HG02678 (cell line): ENCODE measurements around the gene TNIP3.

Source experiments
- ATAC-seq: cut with Tn5 transposase; IDR thresholded peaks from one replicate; pipeline ENCODE4 v1.9.1; 2021; ENCODE audit warnings: mild to moderate bottlenecking, moderate library complexity; ENCODE audit not compliant: unreplicated experiment

The TNIP3 gene

DNA sequence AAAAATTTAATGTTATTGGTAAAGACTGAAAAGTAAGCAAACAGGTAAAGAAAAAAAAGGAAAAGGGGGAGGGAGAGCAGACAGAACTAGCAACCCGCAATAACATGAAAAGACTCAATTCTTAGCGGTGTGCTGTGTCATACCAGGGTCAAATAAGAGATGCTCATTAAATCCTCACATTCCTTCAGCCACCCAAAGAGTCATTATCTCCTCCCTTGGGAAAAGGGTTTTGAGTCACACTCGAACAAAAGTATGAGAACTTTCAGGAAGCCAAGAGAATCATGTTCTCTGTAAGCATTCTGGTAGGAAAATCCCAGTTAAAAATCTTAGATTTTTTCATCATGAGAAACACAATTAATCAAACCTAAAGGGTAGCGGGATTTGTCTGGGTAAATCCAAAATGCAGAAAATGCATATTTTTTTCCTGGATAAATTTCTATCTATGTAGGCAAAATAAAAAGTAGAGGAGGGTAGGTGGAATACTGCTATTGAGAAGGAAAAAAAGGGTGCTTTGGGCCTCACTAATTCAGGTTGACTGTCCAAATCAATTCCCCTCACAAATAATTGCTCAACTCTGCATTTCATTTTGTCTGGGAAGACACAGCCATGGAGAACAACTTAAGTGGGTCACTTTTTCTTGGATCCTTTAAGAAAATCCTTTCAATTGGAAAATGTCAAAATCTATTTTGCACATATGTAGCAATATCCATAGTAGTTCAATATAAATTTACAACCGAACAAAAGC, 23.2 kb downstream of the TNIP3 start:
- ATAC-seq = no peak

DNA sequence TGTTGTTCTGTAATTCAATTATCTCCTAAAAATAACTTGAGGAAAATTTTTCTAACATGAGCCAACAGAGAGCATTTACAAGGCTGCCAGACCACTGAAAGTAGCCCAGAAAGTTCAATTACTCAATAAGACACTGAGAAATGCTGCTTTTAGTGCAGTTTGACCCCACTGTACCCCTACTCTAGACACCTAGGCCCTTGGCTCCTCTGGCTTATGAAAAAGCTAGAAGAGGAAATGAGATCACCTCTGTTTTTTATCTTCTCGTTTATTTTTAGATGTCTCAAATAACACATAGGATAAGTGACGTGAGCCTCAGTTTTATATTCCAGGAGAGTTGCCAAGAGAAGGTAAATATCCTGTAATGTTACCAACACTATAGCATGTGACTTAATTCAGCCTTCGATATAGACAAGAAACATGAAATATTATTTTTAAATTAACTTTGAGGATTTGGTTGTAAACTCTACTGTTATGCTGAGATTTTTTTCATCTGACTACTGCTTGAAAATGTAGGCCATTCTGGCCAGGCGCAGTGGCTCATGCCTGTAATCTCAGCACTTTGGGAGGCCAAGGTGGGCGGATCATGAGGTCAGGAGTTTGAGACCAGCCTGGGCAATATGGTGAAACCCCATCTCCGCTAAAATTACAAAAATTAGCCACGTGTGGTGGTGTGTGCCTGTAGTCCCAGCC, 24.4 kb downstream of the TNIP3 start:
- peak; percentile 71 for ATAC-seq

DNA sequence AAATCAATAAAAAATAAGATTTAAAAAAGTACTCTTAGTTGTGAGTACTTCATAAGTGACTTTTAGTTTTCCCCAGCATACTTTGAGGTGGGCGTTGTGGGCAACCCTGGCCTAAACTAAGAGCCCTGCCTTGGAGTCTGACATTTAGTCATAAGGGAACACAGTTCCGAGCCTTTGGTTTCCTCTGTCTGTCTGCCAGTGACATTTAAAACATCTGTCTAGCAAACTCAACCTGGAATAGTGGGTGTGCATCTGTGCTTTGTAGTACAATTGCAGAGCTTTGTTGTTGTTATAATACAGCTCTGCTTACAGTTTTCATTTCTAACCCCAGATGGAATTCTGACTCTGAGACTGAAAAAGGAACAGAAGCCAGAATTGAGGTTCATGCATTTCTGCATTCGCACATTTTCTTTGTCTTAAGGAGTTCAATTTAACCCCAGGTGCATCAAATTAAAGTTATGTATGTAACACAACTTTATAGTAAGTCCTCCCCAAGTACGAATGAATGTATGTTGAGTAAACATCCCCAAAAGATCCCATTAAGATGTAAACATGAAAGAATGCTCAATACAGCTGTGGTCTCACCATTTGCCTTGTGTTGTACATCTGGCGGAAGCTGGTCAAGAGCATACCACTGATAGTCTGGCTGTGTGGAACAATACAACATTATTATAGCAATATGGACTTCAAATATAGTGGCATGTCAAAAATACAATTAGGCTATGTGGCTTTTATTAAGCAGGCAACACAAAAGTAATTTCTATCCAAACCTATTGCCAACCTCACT, 25.9 kb downstream of the TNIP3 start:
- ATAC-seq = peak; percentile 43

DNA sequence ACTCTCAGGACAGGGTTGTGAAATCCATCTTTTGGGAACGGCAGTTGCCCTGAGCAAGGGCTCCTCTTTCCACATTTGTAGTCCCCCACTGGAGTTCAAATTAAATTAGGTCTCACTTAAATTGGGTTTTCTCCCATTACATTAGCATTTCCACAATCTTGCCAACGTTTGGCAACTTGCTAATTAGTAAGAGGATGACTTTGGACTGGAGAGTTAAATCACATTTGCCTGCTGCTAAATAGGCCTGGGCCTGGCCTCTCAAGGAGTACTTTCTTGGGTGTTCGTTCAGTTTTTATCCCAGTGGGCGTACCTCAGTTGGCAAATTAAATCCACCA, 33.8 kb downstream of the TNIP3 start:
- no peak for ATAC-seq

DNA sequence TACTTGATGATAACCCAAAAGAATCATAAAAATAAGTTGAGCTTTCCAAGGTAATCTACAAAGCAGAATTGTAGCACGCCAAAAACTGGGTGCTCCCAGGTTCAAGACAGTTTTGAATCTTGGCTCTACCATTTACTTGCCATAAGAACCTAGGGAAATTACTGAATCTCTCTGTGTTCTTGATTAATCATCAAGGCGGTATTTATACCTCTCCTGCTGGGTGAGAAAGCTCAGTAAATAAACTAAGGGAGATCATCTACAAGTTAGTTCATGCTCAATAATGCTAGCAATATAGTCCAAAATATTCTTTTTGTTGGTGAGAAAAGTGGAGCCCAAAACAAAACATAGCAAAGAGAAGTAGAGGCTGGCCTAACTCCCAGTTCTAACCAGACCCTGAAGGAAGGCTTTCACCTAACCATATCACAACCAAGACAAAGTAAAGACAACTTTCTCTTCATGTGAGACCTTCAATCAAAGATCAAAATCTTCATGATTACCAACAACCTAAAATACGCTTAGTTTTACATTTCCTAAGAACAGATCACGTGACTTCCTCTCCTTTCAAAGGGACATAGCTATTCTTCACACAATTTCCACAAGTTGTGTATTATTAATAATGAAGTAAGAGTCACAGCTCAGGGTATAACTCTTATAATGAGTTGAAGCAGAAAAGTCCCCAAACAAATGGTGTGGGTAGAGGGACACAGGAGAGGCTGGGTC, 34.4 kb downstream of the TNIP3 start:
- ATAC-seq = no peak

DNA sequence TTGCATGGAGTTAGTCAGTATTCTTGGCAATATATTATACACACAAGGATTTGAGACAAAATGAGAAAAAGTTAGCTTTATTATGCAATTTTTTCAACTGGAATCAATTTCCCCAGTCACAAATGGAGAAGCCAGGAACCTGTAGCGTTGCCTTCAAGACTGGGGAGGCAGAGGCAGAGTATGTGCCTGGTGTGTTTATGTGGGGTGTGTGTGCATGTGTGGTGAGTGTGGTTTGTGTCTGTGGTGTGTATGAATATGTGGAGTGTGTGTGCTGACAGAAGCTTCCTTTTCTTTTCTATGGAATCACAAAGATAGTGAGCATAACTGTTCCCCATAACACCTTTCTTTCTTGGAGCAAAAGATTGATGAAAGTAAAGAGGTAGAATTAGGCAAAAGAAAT, 37.0 kb downstream of the TNIP3 start:
- no peak for ATAC-seq

DNA sequence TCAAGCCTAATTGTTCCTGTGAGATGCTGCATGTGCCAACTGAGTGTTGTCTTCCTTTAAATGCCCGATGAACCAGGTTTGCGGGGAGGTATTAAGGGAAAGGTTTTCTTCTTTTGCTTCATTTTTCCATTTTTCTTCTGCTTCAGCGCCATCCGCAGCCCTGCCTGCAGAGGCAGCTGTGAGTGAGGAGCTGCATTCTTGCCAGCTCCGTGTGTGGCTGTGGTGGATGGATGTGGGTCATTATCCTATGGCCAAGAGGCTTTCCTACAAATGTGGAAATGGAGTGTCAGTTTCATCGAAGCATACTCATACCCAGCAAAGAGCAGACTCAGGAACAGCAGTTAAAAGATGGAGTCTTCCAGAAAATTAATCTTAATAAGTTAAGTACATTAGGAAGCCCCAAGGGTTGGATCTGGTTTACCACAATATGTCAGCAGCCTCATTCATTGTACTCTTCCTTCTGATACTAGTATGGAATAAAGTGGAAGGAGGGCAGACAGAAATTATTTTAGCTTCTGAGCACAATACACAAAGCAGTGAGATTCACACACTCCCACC, 37.6 kb downstream of the TNIP3 start:
- no peak for ATAC-seq

DNA sequence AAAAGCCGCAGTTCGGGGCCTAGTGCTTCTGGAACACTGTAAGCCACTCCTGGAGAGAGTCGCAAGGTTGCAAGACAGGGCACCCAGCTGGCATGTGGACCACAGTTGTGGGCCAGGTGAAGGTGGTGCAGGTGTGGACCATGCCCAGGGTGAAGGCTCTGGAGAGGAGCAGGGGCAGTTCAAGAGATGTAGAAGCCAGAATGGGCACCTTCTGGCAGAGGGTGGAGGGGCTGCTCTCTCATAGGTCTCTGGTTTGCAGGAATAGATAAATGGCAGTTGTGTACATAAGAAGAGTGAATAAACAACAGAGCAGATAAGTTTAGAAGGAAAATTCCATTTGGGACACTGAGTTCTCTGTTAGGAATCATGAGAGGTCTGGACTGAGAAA, 38.6 kb downstream of the TNIP3 start:
- no peak for ATAC-seq

DNA sequence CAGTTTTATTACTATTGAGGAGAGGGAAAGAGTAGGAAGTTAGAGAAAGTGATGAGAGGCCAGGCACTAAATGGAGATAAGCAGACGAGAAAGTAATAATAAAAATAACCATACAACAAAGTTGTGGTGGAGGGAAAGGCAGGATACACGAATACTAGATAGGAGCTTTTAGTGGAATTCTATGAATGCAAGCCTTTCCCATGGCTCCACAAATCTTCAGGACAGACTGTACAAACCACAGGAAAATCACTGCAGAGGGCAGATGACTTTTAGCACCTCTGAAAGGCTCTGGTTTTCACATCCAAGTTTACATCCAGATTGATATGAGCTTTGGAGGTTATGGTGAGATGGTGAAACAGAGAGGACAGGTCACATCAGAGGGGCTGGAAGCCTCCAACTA, 41.5 kb downstream of the TNIP3 start:
- ATAC-seq = no peak

DNA sequence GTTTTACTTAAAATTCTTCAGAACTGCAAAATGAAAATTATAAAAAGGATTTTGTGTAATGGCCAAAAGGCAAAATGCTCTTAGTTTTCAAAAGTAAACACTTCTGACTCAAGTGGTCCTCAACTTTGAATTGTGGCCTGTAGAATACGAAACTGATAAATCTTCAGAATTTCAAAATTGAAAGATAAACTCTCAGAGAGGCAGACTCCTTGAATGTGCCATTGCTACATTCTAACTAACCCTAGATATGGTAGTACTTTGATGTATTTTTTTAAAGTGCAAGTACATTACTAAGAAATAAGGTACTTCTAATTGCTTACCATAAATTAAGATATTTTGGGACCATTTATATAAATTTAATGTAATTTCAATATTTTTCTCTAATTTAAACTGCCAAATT, 44.4 kb downstream of the TNIP3 start:
- no peak for ATAC-seq

DNA sequence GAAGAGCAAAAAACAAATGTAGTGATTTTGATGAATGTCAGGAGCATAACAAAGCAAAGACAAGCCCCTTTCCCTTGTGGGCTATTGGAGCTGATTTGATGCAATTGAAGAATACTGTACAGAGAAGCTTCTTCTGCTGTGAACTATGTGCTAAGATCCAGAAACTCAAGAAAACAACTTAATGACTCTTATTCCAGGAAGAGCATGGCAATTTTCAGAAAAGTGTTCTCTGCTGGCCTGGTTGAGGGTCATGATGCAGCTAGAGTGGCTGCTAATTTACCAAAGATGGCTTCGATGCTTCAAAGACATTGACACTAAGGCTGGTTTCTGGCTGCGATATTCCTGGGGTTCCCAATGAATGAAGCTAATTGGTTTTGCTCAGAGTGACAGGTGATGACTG, 45.8 kb downstream of the TNIP3 start:
- ATAC-seq = no peak

DNA sequence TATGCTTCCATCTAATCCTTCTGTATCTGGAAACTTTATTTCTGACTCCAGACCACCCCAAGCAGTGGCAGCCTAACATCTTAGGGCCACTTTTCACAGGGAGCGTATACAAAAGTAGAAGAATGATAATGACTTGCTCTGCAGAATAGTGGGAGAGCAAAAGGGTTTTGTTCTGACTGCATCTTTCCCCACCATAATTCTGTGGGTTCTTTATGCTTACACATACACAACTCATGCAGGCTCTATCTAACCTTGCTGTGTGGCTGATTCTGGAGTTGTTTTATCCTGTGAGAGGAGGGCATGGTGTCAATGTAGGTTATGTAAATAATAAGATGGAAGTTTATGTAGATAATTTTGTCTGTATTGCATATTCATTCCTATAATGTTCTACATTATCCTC, 49.4 kb downstream of the TNIP3 start:
- ATAC-seq = no peak

DNA sequence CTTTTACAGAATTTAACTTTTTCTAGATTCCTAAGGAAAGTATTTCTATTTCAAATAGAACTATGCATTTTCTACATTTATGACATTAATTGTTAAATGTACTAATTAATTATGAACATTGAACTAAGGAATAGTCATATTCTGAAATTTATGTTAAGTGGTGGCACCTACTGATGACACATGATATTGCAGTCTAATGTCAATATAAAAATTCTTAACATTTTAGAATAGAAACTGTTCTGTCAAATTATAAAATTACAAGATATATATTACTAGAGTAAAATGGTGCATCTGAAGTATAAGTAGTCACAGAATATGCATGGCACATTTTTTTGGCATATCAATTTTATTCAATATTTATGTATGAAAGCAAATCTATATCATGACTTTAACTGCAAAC, 51.6 kb downstream of the TNIP3 start:
- no peak for ATAC-seq

DNA sequence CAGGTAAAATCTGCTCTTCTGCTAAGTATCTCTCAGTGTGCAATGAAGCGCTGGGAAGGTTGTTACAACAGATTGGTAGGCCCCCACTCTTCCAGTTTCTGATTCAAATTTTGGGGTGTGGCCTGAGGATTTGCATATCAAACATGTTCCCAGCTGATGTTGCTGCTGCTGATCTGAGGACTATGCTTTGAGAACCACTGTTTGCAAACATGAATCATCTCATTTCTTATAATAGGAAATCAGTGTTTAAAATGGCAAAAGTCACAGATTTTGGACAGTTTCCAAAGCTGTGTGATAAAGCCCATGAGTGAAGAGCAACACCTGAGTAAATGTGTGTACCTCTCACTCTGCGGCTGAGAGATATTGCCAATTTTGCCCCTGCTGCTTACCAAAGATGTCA, 55.6 kb downstream of the TNIP3 start:
- no peak for ATAC-seq

DNA sequence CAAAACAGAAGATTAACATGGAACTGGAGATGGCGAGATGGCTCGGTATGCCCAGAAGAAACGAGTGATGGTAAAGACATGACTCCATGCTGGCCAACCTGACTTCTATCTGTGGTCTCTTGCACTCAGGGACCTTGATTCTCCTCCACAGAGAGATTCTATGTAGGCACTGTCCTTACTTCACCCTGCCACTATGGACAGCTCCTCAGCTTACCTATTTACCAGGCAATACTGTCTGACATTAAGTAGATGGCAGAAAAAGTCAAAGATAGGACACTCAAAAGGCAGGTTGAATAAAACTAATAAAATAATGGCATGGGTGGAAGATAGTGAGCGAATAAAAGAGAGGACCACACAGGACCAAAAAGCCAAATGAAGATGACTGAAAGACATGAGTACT, 56.6 kb downstream of the TNIP3 start:
- ATAC-seq = no peak

DNA sequence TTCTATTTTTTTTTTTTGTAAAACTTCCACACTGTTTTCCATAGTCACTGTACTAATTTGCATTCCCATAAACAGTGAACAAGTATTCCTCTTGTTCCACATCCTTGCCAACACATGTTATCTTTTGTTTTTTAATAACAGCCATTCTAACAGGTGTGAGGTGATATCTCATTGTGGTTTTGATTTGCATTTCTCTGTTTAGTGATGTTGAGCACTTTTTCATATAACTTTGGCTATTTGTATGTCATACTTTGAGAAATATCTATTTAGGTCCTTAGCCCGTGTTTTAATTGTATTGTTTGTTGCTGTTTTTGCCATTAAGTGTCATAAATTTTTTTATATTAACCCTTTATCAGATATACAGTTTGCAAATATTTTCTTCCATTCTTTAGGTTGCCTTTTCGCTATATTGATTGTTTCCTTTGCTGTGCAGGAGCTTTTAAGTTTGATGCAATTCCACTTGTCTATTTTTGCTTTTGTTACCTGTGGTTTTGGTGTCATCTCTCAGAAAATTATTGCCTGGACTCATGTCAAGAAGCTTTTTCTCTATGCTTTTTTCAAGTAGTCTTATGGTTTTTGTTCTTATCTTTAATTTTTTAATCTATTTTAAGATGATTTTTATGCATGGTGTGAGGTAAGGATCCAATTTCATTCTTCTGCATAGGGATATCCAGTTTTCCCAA, 63.9 kb downstream of the TNIP3 start:
- no peak for ATAC-seq

DNA sequence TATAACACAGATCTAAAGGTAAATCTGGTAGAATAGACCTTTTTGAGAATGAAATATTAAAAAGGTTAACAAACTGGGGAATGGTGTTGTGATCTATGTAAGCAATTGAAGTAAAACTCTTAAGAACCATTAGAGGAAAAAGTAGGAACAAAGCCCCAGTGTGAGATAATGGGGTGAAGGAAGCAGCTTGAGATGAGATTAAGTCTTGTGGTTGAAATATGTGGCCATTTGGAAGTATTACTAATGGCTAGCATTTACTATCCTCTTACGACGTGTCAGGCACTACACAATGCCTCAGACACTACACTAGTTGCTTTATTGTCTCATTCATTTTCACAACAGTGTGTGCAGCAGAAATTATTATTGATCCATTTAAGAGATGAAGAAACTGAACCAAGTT, 65.9 kb downstream of the TNIP3 start:
- no peak for ATAC-seq

DNA sequence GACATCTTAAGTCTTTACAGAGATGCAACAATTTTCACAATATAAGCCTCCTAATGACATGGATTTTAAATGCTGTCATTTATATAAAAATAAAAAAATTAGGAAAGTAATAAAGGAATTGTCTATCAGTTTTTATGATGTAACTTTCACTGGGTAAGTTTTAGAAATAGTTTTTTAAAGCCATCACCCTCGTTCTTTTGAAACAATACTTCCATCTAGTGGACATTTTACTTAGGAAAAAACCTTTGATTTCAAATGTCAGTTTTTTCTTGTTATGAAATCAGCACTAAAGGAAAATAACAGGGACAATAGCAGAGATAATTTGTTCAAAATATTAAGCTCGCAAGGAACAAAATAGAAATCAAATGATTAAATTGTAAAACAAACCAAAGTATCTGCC, 67.5 kb downstream of the TNIP3 start:
- ATAC-seq = no peak

DNA sequence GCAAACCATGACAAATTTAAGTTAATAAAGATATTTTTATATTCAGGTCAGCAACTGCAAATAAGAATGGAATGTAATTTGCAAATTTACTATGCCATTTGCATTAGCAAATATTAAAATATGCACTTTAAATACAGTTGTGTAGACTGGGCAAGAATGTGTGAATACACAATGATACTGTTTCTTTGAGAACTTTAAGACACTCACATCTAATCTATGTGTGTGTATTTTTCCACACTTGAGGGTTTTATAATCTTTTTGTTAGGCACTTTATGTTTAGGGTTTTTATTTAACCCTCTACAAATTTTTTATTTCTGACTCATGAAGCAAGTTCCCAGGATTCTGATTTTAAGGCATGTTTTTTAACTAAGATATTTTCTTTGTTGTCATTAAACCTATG, 67.9 kb downstream of the TNIP3 start:
- ATAC-seq = no peak

DNA sequence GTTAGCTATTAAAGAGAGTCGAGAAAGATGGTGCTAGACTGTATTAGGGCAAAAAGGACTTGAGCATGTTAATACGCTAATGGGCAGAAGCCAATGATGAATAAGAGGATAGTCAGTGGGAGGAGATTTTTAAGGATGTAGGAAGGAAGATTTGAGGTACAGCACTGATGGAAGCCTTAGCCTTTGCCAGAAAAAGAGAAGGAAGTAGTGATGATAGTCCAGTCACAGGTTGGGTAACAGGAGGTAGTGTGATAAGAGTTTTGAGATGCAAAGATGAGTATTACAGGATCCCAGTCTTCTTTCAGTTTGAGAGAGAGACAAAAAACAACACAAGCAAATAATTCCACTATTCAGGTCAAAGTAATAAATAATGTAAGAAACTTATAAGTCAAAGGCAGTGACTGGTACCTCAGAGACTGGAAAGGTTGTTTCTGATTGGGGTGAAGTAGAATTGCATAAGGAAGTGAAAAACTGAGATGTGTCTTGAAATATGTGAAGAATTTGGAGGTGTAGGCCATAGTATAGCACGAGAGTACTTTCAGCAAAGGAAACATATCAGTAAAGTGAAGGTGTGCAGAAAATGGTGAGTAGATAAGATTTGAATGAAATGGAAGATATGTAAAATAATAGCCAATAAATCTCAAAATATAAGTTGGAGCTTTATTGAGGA, 69.7 kb downstream of the TNIP3 start:
- ATAC-seq = no peak
